Keratinocyte (primary cell): ENCODE data around the gene CSH2. TPM values are rescaled to one million over a fixed set of nuclear protein-coding genes. Genes with fewer than 3 reads are reported as not detected.

Experiments
- DNase-seq: peaks from one replicate; pipeline ENCODE4 v3.0.0-alpha.2; 2011; ENCODE audit warnings: low read depth, missing footprints, low spot score
- FAIRE-seq: peaks from 2 replicates; lab custom pipeline; 2011; peaks lifted over from hg19 to GRCh38; lab: Jason Lieb, UNC
- H2AFZ ChIP-seq: 2 replicates; pipeline ENCODE4 v1.6.0; 2012; ENCODE audit warnings: low read length, control low read depth, inconsistent platforms; ENCODE audit not compliant: control insufficient read depth
- H3K27ac ChIP-seq: 2 replicates; pipeline ENCODE4 v1.5.1; 2011; ENCODE audit warnings: low read length; ENCODE audit not compliant: control insufficient read depth, insufficient read depth
- H3K27me3 ChIP-seq: 3 replicates; pipeline ENCODE4 v1.6.0; 2011; ENCODE audit warnings: low read length; ENCODE audit not compliant: control insufficient read depth, insufficient read depth; ENCODE audit errors: extremely low read depth
- H3K36me3 ChIP-seq, 2 experiments: 2 replicates in 1 of 2; 3 replicates in 1 of 2; pipeline ENCODE4 v1.5.1; 2011; ENCODE audit warnings: low read length in 2 of 2, mild to moderate bottlenecking in 1 of 2; ENCODE audit not compliant: control insufficient read depth in 2 of 2, insufficient read depth in 2 of 2; ENCODE audit errors: extremely low read depth in 1 of 2
- H3K4me1 ChIP-seq: 3 replicates; pipeline ENCODE4 v1.5.1; 2011; ENCODE audit warnings: low read length; ENCODE audit not compliant: control insufficient read depth, insufficient read depth; ENCODE audit errors: extremely low read depth
- H3K4me2 ChIP-seq: 3 replicates; pipeline ENCODE4 v1.6.0; 2011; ENCODE audit warnings: low read depth, low read length; ENCODE audit not compliant: control insufficient read depth, insufficient read depth; ENCODE audit errors: extremely low read depth
- H3K4me3 ChIP-seq, 3 experiments: fragments of 200-600 bp in 1 of 3; sonication (generic) in 1 of 3; 2 replicates in 2 of 3; 3 replicates in 1 of 3; pipeline ENCODE4 v1.5.1; 2011 to 2016; ENCODE audit warnings: low read length in 3 of 3, mild to moderate bottlenecking in 3 of 3, control low read depth in 2 of 3, inconsistent platforms in 1 of 3, low read depth in 1 of 3, mixed read lengths in 1 of 3, mixed run types in 1 of 3, moderate library complexity in 1 of 3; ENCODE audit not compliant: control insufficient read depth in 2 of 3, insufficient read depth in 2 of 3; ENCODE audit errors: extremely low read depth in 1 of 3
- H3K79me2 ChIP-seq: 2 replicates; pipeline ENCODE4 v1.6.0; 2012; ENCODE audit warnings: low read length; ENCODE audit not compliant: control insufficient read depth, insufficient read depth
- H3K9ac ChIP-seq: 3 replicates; pipeline ENCODE4 v1.6.0; 2011; ENCODE audit warnings: low read length; ENCODE audit not compliant: control insufficient read depth, insufficient read depth; ENCODE audit errors: extremely low read depth
- H3K9me1 ChIP-seq: 3 replicates; pipeline ENCODE4 v1.6.0; 2011; ENCODE audit warnings: low read length; ENCODE audit not compliant: control insufficient read depth, insufficient read depth; ENCODE audit errors: extremely low read depth
- H3K9me3 ChIP-seq: 2 replicates; pipeline ENCODE4 v1.5.1; 2012; ENCODE audit warnings: low read depth, low read length; ENCODE audit not compliant: control insufficient read depth
- H4K20me1 ChIP-seq: 3 replicates; pipeline ENCODE4 v1.6.0; 2011; ENCODE audit warnings: low read length; ENCODE audit not compliant: control insufficient read depth, insufficient read depth; ENCODE audit errors: extremely low read depth
- CTCF ChIP-seq, 3 experiments: IDR thresholded peaks in 1 of 3; conservative IDR thresholded peaks in 1 of 3; optimal IDR thresholded peaks in 1 of 3; 2 replicates in 2 of 3; 3 replicates in 1 of 3; pipeline versions ENCODE3 to v1.5.1; 2011; ENCODE audit warnings: low read length in 3 of 3, mild to moderate bottlenecking in 3 of 3, moderate library complexity in 2 of 3, control low read depth in 1 of 3, inconsistent platforms in 1 of 3; ENCODE audit not compliant: insufficient read depth in 2 of 3; ENCODE audit errors: extremely low read depth in 1 of 3
- EZH2 ChIP-seq: IDR thresholded peaks from one replicate; pipeline ENCODE4 v1.6.1; 2012; ENCODE audit warnings: inconsistent platforms, mild to moderate bottlenecking, low read length, moderate library complexity
- dilution Hi-C: fragments of 300-500 bp; cut with MboI; formaldehyde crosslinking; loops from one replicate; pipeline ENCODE4 v1.7.0; 2020; ENCODE audit warnings: low sequenced_read_pairs; ENCODE audit not compliant: extremely low pct_ligation_motif_present
- polyA plus RNA-seq, 5 experiments: library from polyadenylated mRNA; depleted of rRNA in 3 of 5; stranded (reverse) in 3 of 5; stranded (forward) in 1 of 5; unstranded in 1 of 5; fragments of >200 nt; gene quantifications; 1 replicate in 1 of 5; 2 replicates in 3 of 5; 3 replicates in 1 of 5; pipeline versions ENCODE4 v1.2.1 to v1.2.3, GENCODE V29; 2011 to 2012; ENCODE audit warnings: missing spikeins in 2 of 5, low read depth in 1 of 5, low replicate concordance in 1 of 5

CSH2 gene
- polyA plus RNA-seq, 1 donor (not counting 4 experiments of a cell fraction or from before 2014, with no cell fraction given) = not detected

- TF ChIP-seq EZH2 (no peak), CTCF (optimal IDR thresholded peaks at IDR 0.05 in 1 of 3, IDR thresholded peaks at IDR 0.05 in 1 of 3, conservative IDR thresholded peaks at IDR 0.05 in 1 of 3; ENCODE audit: extremely low read depth in 1 of 3, insufficient read depth in 2 of 3, low read length in 3 of 3) (no peak)
- H3K9ac ChIP-seq = peak overlapping the region; percentile 90
- H3K27ac ChIP-seq = peak overlapping the region; percentile 80
- H3K4me2 ChIP-seq = peak overlapping the region; percentile 100
- dilution Hi-C loops = no loop called here
- H3K4me1 ChIP-seq = peaks cover 39% of the 10 kb centered on the region
- H3K9me1 ChIP-seq = peaks cover 2% of the 10 kb centered on the region
- H3K27me3 ChIP-seq = no peaks in the 10 kb centered on the region
- FAIRE-seq = no peak
- peaks cover 4% of the 10 kb centered on the region for H4K20me1 ChIP-seq
- H3K4me3 ChIP-seq = peak overlapping the region; percentile 92 to 95 (median 94)
- peaks cover 52% of the 10 kb centered on the region for H3K79me2 ChIP-seq
- H2AFZ ChIP-seq = peak overlapping the region; percentile 43
- H3K36me3 ChIP-seq = peaks cover 3 to 10% of the 10 kb centered on the region in 2 experiments
- no peaks in the 10 kb centered on the region for H3K9me3 ChIP-seq
- DNase-seq = no peak
Observed at GRCh38 chr17:63841350-63842172, 31.9 kb downstream of the CSH2 start.

- peaks cover 39% of the 10 kb centered on the region for H3K4me1 ChIP-seq
- no peaks in the 10 kb centered on the region for H3K27me3 ChIP-seq
- FAIRE-seq = no peak
- H3K27ac ChIP-seq = peak overlapping the region; percentile 80
- H2AFZ ChIP-seq = no peak overlapping the region
- TF ChIP-seq EZH2 (no peak), CTCF (optimal IDR thresholded peaks at IDR 0.05 in 1 of 3, IDR thresholded peaks at IDR 0.05 in 1 of 3, conservative IDR thresholded peaks at IDR 0.05 in 1 of 3; ENCODE audit: extremely low read depth in 1 of 3, insufficient read depth in 2 of 3, low read length in 3 of 3) (no peak)
- H3K36me3 ChIP-seq = peaks cover 5 to 14% of the 10 kb centered on the region in 2 experiments
- dilution Hi-C loops = no loop called here
- H3K9me1 ChIP-seq = peaks cover 2% of the 10 kb centered on the region
- DNase-seq = no peak
- H3K79me2 ChIP-seq = peaks cover 54% of the 10 kb centered on the region
- H3K9ac ChIP-seq = peak overlapping the region; percentile 90
- peak overlapping the region; percentile 100 for H3K4me2 ChIP-seq
- peaks cover 4% of the 10 kb centered on the region for H4K20me1 ChIP-seq
- no peaks in the 10 kb centered on the region for H3K9me3 ChIP-seq
- peak overlapping the region; percentile 92 to 95 (median 94) for H3K4me3 ChIP-seq
Observed at GRCh38 chr17:63840591-63841349, 32.7 kb downstream of the CSH2 start.
